DOHH2 (cell line): Measurements from ENCODE around the gene FMNL2.

ENCODE experiments used
- CTCF ChIP-seq: fragments of 200-600 bp; sonication (generic); IDR thresholded peaks from one replicate; pipeline ENCODE4 v1.5.1; 2014; ENCODE audit warnings: antibody characterized with exemption, mild to moderate bottlenecking, low read depth, low read length; ENCODE audit not compliant: poor library complexity, severe bottlenecking
- EZH2phosphoT487 ChIP-seq: fragments of 200-600 bp; sonication (generic); IDR thresholded peaks from 2 replicates; pipeline ENCODE4 v1.6.1; 2017; ENCODE audit warnings: borderline replicate concordance, mild to moderate bottlenecking, antibody characterized with exemption, low read length, moderate library complexity, mixed read lengths

GRCh38 chr2:152609154-152609553 is 274.2 kb downstream of the FMNL2 start:
- TF ChIP-seq CTCF (no peak), EZH2phosphoT487 (no peak)
